GM19239 (cell line): Measurements from ENCODE around the gene CYTH4.
A peak's percentile ranks its signal among the peaks of the same experiment; 100 is the strongest.

Experiments
- DNase-seq: peaks from one replicate; pipeline ENCODE4 v3.0.0; 2011; ENCODE audit warnings: low spot score; ENCODE audit not compliant: insufficient read length
- FAIRE-seq: peaks from 2 replicates; lab custom pipeline; 2011; peaks lifted over from hg19 to GRCh38; lab: Jason Lieb, UNC

CYTH4 gene

DNA sequence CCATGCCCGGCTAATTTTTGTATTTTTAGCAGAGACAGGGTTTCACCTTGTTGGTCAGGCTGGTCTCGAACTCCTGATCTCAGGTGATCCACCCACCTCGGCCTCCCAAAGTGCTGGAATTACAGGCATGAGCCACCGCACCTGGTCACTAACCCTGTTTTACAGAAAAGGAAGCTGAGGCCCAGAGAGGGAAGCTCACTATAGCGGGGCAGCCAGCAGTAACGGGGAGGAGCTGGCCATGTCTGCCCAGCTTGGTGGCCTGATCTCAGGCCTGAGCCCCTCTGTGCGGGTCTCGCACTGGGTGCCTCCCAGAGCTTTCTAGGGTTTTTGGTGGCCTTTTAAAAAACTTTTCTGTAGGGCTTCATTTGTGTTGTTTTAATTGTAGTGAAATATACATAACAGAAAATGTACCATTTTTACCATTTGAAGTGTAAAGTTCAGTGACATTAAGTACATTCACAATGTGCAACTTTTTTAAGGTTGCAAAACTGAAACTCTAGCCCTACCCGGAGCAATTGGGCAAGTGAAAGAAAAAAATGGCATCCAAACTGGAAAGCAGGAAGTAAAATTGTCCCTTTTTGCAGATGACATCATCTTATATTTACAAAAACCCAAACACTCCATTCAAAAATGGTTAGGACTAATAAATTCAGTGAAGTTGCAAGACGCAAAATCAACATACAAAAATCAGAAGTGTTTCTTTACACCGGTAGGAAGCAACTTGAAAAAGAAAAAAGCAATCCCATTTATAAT lies 14.5 kb upstream of the CYTH4 start:
- FAIRE-seq (peak; percentile 87), DNase-seq (no peak)

DNA sequence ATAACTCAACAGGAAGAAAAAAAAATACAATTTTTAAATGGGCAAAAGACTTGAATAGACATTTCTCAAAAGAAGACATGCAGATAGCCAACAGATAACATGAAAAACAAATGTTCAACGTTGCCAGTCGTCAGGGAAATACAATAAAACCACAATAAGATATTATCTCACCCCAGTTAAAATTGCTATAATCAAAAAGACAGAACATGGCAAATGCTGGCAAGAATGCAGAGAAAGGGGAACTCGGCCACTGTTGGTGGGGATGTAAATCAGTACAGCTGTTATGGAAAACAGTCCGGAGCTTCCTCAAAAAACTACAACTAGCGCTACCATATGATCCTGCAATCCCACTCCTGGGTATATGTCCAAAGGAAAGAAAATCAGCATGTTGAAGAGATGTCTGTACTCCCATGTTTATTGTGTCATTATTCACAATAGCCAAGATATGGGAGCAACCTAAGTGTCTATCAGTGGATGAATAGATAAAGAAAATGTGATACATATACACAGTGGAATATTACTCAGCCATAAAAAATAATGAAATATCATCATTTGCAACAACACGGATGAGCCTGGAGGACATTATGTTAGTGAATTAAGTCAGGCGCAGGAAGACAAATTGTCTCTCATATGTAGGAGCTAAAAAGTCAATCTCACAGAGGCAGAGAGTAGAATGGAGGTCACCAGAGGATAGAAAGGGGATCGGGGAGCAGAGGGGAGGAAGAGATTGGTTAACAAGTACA lies 12.2 kb upstream of the CYTH4 start:
- FAIRE-seq (no peak), DNase-seq (no peak)

DNA sequence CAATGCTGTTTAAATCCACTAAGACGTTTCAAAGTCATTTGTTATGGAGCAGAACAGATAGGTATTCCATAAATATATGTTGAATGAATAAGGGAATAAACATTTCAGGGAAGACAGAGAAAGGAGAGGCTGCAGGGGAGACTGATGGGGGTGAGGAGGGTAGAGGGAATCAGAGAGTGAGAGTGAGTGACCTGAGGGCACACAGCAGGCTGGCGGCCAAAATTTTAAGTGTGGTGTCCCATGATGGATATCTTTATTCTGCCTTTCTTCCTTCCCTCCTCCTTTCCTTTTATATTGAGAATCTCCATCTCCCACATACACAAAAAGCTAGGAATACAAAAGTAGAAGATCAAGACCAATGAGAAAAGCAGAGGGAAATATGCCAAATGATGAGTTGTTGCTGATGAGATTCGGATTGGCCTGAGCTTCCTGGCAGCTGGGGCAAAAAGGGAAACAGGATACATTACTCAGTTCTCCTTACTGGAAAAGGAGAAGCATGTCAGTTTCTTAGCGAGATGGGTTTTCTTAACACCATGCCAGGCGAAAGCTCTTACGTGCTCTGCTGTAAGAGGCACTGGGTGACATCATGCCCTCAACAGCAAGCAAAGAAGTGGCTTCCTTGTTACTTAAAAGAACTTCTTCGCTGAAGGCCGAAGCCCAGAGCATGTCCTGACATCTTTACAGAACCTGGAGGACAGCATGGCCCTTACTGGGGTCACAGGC lies 11.2 kb upstream of the CYTH4 start:
- FAIRE-seq (peak; percentile 18), DNase-seq (no peak)

DNA sequence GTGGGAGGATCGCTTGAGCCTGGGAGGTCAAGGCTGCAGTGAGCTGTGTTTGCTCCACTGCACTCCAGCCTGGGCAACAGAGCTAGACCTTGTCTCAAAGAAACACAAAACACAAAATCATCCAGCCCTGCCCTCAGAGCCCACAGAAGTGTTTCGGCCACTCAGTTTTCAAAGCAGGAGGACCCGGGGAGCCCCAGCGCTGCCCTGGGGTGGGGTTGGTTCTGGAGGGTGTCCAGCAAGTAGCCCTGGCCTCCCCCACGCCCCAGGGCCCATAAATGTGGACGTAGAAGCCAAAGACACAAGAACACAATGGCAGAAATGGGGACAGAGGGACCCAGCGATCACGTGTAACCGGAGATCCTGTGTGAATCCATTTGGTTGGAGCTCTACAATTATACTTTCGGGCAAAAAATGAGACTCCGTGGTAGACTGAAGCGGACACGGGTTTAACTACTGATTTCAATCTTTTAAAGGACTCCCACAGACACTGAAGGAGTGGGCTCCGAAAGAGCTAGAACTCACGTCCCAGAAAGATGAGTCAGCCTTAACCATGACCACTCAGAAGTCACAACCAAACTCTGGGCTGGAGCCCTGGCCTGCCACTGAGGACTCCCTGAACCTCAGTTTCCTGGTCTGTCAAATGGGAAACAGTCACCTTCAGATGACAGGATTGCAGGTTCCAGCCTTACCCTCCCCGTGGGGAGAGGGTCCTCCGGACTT lies 9.0 kb upstream of the CYTH4 start:
- DNase-seq, result no peak
- FAIRE-seq, result peak; percentile 79

DNA sequence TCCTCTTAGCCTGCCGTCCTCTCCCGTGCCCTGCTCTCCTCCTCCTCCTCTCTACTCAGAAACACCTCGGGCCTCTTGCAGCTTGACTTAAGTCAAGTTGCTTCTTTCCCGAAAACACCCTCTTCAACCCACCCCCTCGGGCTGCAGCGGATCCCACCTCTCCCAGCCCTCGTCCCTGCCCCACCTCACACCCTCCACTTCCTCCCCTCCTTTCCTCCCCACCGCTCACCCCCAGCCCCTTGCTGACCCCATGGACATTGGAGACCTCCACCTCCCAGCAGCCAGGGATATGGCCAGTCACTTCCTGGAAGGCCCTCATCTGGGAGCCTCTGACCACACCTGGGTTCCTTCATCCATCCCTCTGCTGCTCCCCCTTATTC lies 8.5 kb upstream of the CYTH4 start:
- FAIRE-seq, result no peak
- no peak for DNase-seq

DNA sequence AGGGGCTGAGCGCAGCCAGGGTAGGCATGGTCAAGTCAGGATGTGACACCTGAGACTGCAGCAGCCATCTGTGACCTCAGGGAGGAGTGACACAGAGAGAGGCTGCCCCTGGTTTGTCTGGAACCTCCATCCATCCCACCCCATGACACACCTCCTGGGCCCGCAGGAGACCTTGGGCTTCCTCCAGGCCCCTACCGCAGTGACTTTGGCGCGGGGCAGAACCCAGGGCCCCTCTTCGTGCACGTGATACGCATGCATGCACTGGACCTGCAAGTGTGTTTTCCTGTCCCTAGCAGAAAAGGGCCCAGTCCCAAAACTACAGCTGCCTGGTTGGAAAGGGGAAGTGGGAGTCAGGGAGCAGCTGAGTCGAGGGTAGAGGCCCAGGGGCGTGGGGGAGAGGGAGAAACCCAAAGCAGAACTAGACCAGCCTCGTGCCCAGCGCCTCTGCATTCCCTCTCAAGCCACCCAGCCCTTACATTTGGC lies 7.9 kb upstream of the CYTH4 start:
- FAIRE-seq, result peak; percentile 88
- no peak for DNase-seq

DNA sequence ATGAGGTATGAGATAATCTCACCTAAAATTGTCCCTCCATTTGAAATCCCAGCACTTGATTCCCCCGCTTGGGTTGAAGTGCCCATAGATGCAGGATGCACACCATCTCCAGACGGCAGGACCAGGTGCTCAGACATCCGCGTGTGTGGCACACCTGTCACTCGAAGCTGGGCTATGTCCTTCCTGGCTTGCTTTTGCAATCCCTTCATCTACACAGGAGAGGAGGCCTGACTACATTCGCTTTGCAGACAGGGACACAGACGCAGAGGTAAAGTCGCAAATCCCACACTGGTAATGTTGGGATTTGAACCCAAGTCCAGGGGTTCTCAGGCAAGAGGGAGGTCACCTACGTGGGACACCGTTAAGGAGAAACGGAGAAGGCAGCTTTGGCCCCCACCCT lies 7.2 kb upstream of the CYTH4 start:
- FAIRE-seq, result no peak
- DNase-seq, result no peak

DNA sequence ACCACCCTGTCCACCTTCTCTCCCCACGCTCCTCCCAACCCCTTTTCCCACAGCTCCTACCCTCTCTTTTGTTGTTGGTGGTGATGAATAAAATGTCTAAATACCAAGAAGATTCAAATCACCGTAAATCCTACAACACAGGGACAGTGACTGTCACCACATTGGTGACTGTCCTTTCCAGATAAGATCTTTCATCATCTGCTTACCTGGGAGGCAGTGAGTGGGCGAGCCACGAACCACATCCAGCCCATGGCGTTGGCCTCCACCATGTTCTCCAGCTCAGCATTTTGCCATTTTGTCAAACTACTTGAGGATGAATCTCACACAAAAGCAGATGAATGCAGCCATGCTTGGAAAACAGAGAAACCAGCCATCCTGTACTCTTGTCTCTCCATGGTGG lies 6.7 kb upstream of the CYTH4 start:
- FAIRE-seq, result peak; percentile 14
- DNase-seq, result no peak

DNA sequence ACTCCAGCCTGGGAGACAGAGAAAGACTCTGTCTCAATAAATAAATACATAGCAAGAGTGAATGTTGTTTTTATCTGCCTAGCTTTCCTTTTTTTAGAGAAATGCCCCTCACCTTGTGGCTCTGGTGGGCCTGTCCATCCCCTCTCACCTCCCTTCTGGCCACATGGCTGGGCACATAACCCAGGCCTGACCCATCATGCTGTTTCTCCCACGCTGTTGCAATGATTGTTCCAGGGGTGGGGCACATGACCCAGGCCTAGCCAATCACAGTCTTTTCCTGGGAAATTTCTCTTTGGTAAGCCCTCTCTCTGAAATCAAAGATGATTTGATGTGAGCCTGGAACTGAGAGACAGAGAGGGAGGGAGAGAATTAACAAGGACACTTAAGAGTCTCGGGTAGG lies 5.5 kb upstream of the CYTH4 start:
- FAIRE-seq, result no peak
- no peak for DNase-seq

DNA sequence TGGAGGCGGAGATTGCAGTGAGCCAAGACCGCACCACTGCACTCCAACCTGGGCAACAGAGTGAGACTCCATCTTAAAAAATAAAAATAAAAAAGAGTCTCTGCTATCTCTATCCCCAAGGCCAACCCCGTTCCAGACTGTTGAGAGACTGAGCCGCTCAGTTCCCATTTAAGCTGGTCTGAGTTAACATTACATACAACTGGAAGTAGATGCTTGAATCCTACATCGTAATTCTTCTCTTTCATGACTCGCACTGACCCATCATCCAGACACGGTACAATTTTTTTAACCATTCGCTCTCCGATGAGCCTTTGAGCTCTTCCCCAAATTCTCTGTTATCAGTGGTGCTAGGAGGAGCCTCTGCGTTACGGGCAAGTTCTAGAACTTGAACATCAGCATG lies 4.9 kb upstream of the CYTH4 start:
- no peak for FAIRE-seq
- no peak for DNase-seq

DNA sequence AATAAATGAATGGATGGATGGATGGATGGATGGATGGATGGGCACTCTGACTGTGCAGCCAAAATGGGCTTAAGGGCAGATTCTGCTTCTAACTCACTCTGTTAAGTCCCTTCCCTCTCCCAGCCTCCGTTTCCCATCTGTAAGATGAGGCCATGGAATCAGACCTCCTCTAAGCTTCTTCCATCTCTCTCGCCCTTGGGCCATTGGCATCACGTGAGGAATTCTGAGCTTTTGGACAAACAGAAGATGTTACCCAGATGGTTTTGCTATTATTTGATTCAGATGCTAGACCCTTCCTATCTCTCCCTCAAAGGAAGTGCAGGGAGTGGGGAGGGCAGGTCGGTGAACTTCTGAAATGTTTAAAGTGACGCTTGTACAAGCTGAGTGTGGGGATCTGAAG lies 4.0 kb upstream of the CYTH4 start:
- DNase-seq (no peak), FAIRE-seq (no peak)

DNA sequence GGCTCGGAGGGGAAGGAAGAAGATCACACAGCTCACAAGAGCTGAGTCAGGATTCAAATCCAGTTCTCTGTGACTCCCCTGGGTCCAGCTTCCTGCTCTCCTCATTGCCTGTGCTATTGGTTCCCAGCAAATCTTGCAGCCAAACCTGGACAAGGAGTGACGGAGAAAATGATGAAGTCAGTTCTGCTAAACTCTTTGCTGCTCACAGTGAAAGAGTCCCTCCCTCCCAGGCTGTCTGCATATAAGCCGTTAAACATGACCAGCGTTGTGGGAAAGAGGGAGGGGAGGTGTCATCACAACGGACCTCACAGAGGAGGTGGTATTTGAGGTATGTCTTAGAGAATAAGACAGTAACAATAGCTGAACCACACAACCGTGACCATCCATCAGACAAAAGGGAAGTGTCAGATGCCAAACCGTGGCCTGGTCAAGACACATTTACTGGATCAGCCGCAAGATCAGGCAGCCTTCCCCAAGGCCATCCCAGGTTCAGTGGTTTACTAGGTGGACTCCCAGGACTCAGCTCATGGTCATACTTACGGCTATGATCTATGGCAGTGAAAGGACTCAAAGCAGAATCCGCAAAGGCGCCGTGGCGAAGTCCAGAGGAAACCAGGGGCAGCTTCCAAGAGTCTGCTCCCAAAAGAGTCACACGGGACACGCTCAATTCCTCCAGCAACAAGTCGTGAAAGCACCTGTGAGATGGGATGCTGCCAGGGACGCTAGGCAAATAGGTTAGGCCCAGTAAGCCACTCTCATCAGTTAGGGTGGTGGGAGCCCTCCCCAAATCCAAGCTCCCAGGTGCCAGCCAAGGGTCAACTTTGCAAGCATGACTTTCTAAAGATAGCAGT lies 2.8 kb upstream of the CYTH4 start:
- FAIRE-seq, result no peak
- DNase-seq, result no peak

DNA sequence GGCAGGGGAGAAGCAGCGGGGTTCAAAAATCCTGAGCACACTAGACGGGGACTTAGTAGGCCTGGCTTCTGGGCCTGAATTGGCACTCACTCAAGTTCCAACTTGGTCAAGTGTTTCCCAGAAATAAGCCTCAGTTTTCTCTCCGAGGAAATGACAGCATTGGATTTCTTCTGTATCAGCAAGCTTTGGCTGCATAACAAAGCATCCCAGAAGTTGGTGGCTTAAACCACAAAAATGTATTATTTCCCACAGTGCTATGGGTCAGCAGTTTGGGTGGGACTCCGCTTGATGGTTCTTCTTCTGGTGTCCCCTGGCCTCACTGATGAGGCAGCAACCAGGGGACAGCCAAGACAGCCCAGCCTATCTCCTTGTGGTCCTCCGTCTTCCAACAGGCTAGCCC lies 1.6 kb upstream of the CYTH4 start:
- no peak for FAIRE-seq
- no peak for DNase-seq

DNA sequence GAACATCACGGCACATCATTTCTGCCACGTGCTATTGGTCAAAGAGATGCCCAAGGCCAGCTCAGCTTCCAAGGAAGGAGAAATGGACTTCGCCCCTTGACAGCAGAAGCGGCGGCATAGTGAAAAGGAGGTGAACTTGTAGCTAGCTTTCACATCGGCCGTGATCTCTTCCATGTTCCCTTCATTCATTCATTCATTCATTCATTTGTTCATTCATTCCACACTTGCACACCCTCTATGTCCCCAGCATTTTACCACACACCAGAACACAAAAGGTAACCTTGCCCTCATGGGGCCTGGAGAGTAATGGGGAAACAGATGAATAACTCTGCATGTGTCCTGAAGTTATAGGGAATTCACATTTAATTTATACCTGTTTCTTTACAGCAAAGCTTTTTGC lies 1.1 kb upstream of the CYTH4 start:
- FAIRE-seq (peak; percentile 4), DNase-seq (no peak)

DNA sequence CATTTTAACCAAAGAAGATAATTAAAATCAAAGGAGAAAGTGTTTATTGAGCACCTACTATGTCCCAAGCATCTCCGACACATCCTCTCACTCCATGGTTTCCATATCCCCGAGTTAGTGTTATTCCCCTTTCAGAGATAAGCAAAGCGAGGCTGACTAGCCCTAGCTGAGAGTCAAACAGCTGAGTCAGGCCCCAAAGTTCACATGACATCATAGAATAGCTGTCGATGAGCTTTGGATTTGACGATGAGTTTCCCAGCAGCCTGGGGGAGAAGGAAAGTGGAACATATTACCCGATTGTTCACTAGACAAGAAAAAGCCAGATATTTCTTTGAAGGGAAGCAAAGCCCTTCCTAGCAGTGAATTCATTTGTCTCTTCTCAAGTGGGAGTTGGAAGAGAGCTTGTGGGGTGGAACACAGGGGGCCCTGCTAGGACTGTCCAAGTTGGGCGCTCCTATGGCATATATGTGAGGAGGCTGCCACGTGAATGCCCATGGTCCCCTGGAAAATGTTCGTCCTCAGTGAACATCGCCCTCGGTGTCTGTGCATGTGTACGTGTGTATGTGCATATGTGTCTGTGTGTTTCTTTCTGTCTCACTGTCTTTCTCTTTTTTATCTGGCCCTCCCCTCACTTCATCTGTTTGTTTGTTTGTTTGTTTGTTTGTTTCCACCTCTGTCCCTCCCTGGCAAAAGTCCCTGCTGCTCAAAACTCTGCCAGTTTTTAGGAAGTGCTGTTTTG lies 493 bp upstream of the CYTH4 start:
- FAIRE-seq (no peak), DNase-seq (no peak)

DNA sequence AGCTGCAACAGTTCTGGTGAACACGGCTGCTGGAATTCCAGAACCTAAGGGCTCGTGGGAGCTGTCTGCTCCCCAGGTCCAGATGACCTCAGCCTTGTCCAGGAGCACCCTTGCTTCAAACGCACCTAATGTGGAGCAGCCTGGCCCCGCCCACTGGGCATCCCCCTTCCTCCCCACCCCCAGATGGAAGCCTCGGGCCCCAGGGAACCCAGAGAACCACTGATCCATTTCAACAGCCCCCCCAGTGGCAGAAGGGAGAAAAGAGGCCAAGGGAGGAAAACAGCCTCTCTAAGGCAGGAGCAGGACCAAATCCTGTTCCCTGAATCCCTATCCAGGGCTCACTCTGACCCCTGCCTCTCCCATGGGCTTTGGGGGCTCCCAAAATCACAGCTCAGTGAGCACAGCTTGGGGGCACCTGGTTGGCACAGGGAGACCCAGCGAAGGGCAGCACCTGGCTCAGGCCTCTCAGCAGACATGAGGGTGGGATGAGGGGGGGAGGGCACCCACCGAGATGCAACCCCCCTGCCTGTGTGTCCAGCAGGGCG lies 1.2 kb downstream of the CYTH4 start:
- FAIRE-seq (peak; percentile 84), DNase-seq (no peak)

DNA sequence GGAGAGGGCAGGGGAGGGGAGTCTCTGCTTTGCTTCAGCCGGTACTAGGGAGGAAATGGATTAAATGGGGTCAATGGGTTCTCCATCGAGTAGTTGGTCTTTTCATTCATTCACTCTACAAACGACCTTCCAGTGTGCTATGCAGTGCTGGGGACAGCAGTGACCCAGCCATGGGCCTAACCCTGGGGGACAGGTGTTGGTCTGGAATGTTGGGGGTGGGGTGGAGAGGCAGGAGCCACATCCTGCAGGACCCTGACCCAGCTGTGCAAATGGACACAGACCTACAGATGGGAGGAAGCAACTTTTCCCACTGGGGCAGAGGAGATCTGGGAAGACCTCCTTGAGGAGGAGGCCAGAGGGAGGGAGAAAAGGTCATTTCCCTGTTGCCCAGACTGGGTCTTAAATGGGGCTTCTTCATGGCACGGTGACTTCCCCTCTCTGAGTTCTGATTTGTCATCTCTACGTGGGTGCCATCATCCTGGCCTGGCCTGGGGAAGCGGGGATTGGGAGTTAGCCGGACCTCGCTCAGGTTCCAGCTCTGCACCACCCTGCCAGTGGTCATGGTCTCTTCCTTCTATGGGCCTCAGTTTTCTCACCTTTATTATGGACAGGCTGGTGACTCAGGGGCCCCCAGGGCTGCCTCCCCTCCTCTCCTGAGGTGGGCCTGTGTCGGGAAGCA lies 2.0 kb downstream of the CYTH4 start:
- FAIRE-seq (peak; percentile 21), DNase-seq (no peak)

DNA sequence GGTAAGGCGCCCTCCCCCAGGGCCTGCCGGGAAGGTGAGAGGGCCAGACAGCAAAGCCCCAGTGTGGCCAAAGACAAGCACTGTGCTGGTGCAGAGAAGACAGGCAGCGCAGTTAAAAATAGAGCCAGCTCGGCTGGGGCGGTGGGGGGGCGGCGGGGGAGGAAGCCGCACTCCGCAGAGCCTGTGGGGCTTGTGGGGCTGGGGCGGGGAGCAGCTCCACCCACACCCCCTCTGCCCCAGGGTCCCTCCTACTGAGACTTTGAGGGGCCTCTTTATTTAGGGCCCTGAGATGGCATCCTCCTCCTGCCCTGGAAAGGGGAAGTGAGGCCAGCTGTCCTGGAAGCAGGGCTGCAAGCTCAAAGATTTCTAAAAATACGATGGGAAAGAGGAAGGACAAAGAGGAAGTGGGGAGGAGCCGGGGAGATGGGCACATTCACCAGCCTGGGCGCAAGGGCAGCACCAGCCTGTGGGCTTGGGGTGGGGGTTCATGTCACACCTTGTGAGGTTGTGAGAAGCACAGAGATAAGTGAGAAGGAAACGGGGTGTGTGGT lies 2.6 kb downstream of the CYTH4 start:
- FAIRE-seq (peak; percentile 93), DNase-seq (no peak)
